NCI-H1694 treated with DMSO at 0.1 percent for 48 hours (cell line): Measurements from ENCODE around the gene KRTDAP.

Experiments used
- DNase-seq: peaks from one replicate; lab custom pipeline; 2025; lab: John Stamatoyannopoulos, UW

The KRTDAP gene

GRCh38 chr19:35451338-35452096 is 38.7 kb downstream of the KRTDAP start:
- no peak for DNase-seq

- no peak for DNase-seq
Observed at GRCh38 chr19:35449359-35450043, 40.8 kb downstream of the KRTDAP start.

DNA sequence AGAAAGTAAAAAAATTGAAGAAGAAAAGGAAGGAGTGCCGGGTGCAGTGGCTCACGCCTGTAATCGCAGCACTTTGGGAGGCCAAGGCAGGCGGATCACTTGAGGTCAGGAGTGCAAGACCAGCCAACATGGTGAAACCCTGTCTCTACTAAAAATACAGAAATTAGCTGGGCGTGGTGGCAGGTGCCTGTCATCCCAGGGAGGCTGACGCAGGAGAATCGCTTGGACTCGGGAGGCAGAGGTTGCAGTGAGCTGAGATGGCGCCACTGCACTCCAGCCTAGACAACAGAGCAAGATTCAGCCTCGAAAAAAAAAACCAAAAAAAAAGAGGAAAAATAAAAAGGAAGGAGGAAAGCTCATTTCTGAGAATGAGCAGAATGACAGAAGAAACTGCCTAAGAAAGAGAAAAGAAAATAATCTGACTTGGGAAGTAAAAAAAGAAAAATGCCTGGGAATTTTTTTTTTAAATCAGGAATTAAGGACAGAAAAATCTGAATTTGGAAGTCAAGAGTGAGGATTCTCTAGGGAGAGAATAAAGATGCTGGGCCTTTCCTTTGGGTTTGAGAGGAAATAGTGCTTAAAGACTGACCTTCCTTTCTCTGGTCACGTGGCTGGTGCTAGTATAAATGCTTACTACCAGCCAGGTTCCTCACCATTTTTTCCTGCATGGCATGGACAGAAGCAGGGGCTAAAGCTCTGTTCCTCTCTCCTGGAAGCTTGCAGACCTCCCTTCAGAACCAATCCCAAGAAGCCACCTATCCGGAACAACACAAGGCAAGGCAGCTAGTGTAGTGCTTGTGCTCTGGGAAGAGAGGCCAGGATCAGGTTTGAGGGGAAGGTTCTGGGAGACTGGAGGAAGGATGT is 42.4 kb downstream of the KRTDAP start, which contains the start of gene FFAR2:
FFAR2 (plus strand) TSS at position 652 of the 864 bp plus-strand sequence. CDS start 1,458 bp downstream, outside the sequence.
- DNase-seq: no peak

- no peak for DNase-seq
Observed at GRCh38 chr19:35445826-35446593, 44.3 kb downstream of the KRTDAP start.

- DNase-seq: no peak
Observed at GRCh38 chr19:35444735-35445134, 45.5 kb downstream of the KRTDAP start.

DNA sequence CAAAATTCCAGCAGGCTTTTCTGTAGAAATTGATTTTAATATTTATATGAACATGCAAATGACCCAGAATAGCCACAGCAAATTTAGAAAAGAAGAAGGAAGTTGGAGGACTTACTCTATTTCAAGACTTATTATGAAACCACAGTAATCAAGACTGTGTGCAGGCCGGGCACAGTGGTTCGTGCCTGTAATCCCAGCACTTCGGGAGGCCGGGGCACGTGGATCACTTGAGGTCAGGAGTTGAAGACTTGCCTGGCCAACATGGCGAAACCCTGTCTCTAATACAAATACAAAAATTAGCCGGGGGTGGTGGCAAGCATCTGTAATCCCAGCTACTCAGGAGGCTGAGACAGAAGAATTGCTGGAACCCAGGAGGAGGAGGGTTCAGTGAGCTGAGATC is 48.2 kb downstream of the KRTDAP start:
- no peak for DNase-seq

- DNase-seq: no peak
Observed at GRCh38 chr19:35439921-35440320, 50.3 kb downstream of the KRTDAP start.

GRCh38 chr19:35438527-35438926 is 51.7 kb downstream of the KRTDAP start:
- DNase-seq: no peak

GRCh38 chr19:35438096-35438495 is 52.2 kb downstream of the KRTDAP start:
- DNase-seq: no peak

DNA sequence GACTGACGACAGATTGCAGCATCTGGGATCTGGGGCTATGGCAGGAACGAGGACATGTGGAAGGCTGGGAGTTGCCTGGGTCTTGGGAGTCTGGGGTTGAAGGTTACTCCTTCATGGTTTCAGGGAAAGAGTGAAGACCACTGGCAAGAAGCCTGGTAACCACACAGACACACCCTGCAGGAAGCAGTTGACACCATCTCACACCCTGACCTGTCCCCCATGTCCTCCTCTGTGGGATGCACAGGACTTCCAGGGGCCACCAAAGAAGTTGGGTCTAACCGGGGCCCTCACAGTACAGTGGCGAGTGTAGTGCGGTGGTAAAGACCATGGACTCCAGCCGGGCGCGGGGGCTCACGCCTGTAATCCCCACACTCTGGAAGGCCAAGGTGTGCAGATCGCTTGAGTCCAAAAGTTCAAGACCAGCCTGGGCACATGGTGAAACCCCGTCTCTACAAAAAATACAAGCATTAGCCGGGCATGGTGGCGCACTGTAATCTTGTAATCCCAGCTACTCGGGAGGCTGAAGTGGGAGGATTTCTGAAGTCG is 52.8 kb downstream of the KRTDAP start:
- no peak for DNase-seq
